Left ventricle myocardium superior (tissue), 1 donor: ENCODE measurements around the gene B4GALT7. TPM values are rescaled to one million over a fixed set of nuclear protein-coding genes. Genes with fewer than 3 reads are reported as not detected.
"Not testable (repeated sequence)": the region's sequence is repeated elsewhere in the genome, so short reads cannot be mapped to it uniquely, and the experiment has no call there.

Source experiments
- ATAC-seq: fragments of 200-7000 bp; cut with Tn5 transposase; one replicate; pipeline ENCODE4 v1.9.1; 2020; ENCODE audit warnings: mild to moderate bottlenecking, moderate library complexity
- DNase-seq: peaks from one replicate; pipeline ENCODE4 v3.0.0-alpha.2; 2020
- intact Hi-C: fragments of 100-400 bp; cut with micrococcal nuclease; formaldehyde crosslinking; loops from one replicate; pipeline ENCODE4 v1.11.0; 2022
- long read RNA-seq: library from polyadenylated mRNA; unstranded; transcript quantifications from one replicate; pipeline ENCODE4 v2.0.0, GENCODE V29; 2021
- total RNA-seq: library from RNA; stranded (reverse); fragmentation: NEBNext Ultra II Directional; extraction: Animal tissue kit (Norgen Biotek cat#: 25700); gene quantifications from one replicate; pipeline ENCODE4 v1.2.1, GENCODE V29; 2021
- donor health status: DM: no; HTN: yes; CAD: no; lungs with severe emphysema.

The B4GALT7 gene
- total RNA-seq: 15.4 TPM
- long read RNA-seq, transcript B4GALT7-201 (6 exons, 1,747 nt): major isoform, 29 of 42 reads
- long read RNA-seq, partial matches to known transcripts: 1 of 42 reads
- long read RNA-seq, other reads (novel, unspliced or antisense): 9 of 42 reads

GRCh38 chr5:177599731-177600507 lies at the start of gene B4GALT7:
TSS of gene B4GALT7 (plus strand) at chr5:177600132. CDS start at chr5:177600211, 79 bp downstream.
- intact Hi-C loops: no loop called here
- ATAC-seq (peak; percentile 98), DNase-seq (peak; percentile 93)

DNA sequence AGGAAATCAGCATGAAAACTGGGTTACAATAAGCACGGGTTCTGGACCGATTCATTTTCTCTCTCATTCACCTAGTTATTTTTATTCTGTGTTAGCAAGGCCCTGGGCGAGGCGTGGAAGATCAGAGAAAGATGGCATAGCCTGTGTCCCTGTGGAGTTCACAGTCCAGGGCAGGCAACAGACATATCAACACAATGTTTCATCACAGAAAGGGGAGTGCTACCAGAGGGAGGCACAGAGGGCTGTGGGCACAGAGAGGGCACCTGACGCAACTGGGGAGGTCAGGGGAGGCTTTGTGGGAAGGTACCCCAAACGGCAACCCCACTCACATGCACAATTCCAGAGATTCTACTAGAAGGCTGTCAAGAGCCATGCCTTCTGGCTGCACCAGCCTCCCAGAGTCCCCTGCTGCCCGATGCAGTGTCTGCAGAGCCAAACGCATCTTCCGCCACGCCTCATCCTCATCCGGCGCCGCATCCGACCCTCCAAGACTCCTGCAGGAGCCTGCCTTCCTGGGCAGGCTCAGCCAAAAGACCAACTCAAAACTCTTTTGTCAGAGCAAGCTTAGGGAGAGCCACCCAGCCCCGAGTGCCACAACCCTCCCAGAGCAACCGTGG lies 47.0 kb upstream of the B4GALT7 start:
- ATAC-seq (peak; percentile 9), DNase-seq (peak; percentile 40)
- intact Hi-C loops: no loop called here

DNA sequence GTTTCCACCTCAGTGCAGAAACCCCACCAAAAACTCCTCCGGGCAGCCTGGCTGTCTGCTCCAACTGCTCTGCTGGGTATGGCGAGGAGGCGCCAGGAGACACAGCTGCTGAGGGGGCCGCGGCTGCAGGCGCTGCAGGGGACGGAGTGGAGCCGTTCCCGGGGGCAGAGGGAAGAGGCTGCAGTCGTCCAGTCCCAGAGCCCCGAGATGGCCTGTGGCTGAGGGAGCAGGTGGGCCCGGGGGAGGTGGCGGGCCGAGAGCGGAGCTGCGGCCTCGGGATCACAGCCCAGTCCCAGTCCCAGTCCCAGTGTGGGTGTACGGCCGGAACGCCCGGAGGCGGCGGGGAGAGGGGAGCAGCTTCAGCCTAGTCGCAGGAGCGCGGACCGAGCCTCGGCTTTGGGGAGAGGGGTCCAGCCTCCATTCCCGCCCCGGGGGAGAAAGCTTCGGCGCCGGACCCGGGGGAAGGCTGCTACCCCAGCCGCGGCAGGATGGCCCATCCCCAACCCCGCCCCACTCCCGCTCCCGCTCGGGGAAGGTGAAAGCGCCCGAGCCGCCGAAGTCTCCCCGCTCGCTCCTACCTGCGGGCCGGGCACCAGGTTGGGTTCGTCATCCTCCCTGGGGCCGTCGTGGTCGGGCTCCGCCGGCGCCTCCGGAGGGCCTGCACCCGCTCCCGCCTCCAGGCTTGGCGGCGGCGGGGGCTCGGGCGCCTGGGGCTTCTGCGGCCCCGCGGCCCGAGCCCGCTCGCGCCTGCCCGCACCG lies 46.1 kb upstream of the B4GALT7 start:
- ATAC-seq (peak; percentile 52), DNase-seq (peak; percentile 60)
- intact Hi-C loops: no loop called here

DNA sequence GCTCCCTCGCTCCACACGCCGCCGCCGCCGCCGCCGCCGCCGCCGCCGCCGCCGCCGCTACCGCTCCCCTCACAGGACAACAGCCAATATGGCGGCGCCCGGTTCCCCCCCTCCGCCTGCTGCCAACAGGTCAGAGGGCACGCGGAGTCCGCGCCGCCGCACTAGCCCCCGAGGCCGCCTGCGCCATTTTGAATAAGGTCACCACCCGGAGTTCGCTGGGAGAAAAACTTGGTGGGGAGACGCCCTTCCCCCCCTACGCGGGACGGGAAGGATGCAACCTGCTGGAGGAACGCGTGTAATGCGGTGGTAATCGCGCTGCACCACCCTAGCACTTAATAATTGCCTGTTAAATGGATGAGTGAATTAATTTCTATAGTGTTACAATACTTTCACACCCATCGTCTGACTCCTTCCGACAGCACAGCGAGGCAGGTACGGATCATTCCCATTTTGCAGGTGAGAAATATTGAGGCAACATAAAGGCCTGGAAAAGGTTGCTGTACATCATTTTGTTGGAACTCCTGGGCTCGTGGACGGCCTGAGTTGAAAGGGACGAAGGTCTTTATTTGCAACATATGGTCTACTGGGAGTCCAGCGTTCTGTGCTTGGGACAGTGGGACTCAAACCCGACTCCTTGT lies 45.3 kb upstream of the B4GALT7 start, which contains the start of gene FAM193B:
FAM193B (minus strand) TSS at position 90 of the 638 bp plus-strand sequence. CDS start 105 bp downstream, outside the sequence.
- ATAC-seq: peak; percentile 96
- intact Hi-C loops: no loop called here
- peak; percentile 97 for DNase-seq

GRCh38 chr5:177555228-177555627 lies 44.7 kb upstream of the B4GALT7 start:
- DNase-seq: no peak
- ATAC-seq: peak; percentile 23
- intact Hi-C loops: no loop called here

DNA sequence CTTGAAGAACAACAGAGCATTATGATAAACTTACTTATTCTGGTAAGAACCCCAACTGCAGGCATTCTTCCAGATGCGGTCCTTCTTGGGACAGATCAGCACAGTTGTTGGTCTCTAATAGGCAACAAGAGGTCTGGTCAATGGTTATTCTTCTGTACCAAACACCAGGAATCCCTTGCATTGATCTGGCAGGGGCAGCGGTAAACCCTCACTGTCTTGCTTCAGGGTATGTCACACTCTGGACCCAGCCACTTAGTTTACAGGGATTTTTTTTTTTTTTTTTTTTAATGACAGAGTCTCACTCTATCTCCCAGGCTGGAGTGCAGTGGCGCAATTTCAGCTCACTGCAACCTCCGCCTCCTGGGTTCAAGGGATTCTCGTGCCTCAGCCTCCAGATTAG lies 44.3 kb upstream of the B4GALT7 start:
- intact Hi-C loops: no loop called here
- no peak for DNase-seq
- no peak for ATAC-seq

- intact Hi-C loops: no loop called here
- ATAC-seq (no peak), DNase-seq (no peak)
Measured at GRCh38 chr5:177557041-177557647, 42.8 kb upstream of the B4GALT7 start.

- intact Hi-C loops: no loop called here
- no peak for DNase-seq
- ATAC-seq: no peak
Measured at GRCh38 chr5:177557796-177558195, 42.1 kb upstream of the B4GALT7 start.

GRCh38 chr5:177559446-177559941 lies 40.4 kb upstream of the B4GALT7 start:
- intact Hi-C loops: not testable (repeated sequence)

DNA sequence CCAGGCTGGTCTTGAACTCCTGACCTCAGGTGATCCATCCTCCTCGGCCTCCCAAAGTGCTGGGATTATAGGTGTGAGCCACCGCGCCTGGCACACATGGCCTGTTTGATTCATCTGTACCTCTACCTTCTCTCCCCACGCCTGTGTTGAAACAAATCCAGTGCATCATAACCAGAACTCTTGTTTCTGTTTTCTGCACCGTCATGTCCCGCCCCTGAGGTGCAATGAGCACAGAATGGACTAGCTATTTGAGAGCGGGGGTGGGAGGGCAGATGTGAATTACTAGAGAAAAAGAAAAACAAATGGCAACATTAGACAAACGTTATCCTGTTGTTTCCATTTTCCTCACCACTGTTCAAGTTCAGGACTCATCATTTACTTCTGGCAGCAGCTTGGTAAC lies 34.9 kb upstream of the B4GALT7 start:
- ATAC-seq (no peak), DNase-seq (no peak)
- intact Hi-C loops: no loop called here

More at GRCh38 chr5:177559446-177559941, 40.4 kb upstream of the B4GALT7 start:
- not testable (repeated sequence) for ATAC-seq, DNase-seq

GRCh38 chr5:177568326-177568725 lies 31.6 kb upstream of the B4GALT7 start:
- intact Hi-C loops: no loop called here
- DNase-seq (no peak), ATAC-seq (no peak)

- intact Hi-C loops: no loop called here
- DNase-seq: no peak
- no peak for ATAC-seq
Measured at GRCh38 chr5:177569894-177570293, 30.0 kb upstream of the B4GALT7 start.

DNA sequence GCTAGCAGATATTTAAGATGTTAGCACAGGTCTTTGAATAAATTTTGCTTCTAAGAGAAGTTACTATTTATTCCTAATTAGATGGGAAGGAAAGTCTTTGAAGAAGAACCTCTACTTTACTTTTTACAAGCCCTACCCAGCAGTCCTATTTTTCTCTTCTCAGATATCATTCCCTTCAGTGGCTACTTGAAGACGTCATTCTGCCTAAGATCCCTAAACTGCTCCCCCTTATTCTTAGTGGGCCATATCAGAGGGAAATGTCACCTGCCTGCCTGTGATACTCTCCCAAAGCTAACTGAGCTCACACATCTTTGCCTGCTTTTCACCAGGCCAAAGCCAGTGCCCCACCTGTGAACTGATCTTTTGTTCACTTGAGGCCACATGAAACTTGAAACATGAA lies 24.4 kb upstream of the B4GALT7 start:
- ATAC-seq (no peak), DNase-seq (no peak)
- intact Hi-C loops: no loop called here

- intact Hi-C loops: no loop called here
- ATAC-seq (no peak), DNase-seq (no peak)
Measured at GRCh38 chr5:177576169-177576568, 23.8 kb upstream of the B4GALT7 start.

DNA sequence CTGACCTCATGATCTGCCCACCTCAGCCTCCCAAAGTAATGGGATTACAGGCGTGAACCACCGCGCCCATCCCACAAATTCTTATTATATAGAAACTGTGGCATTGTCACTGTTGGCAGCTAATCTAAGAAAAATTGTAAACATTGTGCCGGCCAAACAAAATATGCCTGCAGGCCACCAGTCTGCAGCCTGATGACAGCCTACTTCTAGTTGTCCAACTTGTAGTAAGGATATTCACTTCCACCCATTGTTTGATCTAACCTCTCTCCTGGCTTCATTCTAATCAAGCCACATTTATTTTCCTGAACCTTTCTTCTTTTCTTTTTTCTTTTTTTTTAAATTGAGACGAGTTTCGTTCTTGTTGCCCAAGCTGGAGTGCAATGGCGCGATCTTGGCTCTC lies 21.6 kb upstream of the B4GALT7 start:
- intact Hi-C loops: no loop called here
- DNase-seq (no peak), ATAC-seq (no peak)

DNA sequence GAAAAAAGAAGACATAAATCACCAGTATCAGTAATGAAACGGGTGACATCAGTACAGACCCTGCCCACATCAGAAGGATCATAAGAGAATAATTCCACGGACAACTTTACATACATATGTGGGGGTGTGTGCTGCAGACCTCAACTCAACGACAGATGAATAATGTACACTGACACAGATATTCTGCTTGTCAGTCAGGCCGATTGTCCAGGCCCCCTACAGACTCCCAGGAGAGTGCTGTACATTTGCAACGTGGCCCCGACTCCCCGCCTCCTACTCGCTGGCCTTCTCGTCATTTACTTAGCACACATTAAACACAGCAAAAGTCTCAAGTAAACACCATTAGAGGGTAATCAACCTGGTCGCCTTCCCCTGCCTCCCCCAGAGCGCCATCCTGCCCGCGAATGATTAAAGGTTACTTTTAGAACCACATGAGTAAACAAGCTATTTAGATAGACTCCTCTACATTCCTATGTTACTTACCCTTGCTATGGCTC lies 11.5 kb upstream of the B4GALT7 start:
- intact Hi-C loops: no loop called here
- no peak for ATAC-seq
- DNase-seq: no peak

DNA sequence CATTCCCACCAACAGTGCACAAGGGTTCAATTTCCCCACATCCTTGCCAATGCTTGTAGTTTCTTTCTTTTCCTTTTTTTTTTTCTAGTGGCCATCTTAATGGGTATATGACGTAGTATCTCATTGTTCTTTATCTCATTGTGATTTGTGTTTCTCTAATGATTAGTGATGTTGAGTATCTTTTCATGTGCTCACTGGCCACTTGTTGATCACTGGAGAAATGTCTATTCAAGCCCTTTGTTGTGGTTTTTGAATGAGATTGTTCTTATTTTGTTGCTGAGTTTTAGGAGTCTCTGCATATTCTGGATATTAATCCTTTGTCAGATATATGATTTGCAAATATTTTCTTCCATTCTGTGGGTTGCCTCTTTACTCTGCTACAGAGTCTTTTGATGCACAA lies 9.5 kb upstream of the B4GALT7 start:
- intact Hi-C loops: no loop called here
- ATAC-seq (no peak), DNase-seq (no peak)

- intact Hi-C loops: no loop called here
- DNase-seq: no peak
- ATAC-seq: no peak
Measured at GRCh38 chr5:177591690-177592009, 8.3 kb upstream of the B4GALT7 start.
